Hematopoietic multipotent progenitor cell (in vitro differentiated cells): ENCODE data around the gene TRMT2A. TPM values are rescaled to one million over a fixed set of nuclear protein-coding genes. Genes with fewer than 3 reads are reported as not detected.

Source experiments
- DNase-seq, 3 donors: peaks; one replicate each; pipeline ENCODE4 v3.0.0-alpha.2; 2011 to 2015; ENCODE audit warnings: low read depth in 2 of 3, low spot score in 2 of 3
- small RNA-seq: library from RNA; depleted of rRNA; stranded (forward); fragments of <200 nt; gene quantifications from one replicate; pipeline ENCODE3, GENCODE V24; 2012
- total RNA-seq: library from RNA; depleted of rRNA; stranded (reverse); fragments of >200 nt; gene quantifications from one replicate; pipeline ENCODE4 v1.2.3, GENCODE V29; 2012

Gene TRMT2A
- total RNA-seq, 1 donor = 87.0 TPM

GRCh38 chr22:20066617-20067383 lies 50.2 kb downstream of the TRMT2A start:
- no peak for DNase-seq

- DNase-seq = no peak
These were observed 51.0 kb downstream of the TRMT2A start for GRCh38 chr22:20065896-20066616.

GRCh38 chr22:20064545-20065262 lies 52.3 kb downstream of the TRMT2A start:
- DNase-seq = no peak

GRCh38 chr22:20064140-20064480 lies 52.9 kb downstream of the TRMT2A start:
- no peak for DNase-seq

GRCh38 chr22:20063271-20064139 lies 53.5 kb downstream of the TRMT2A start:
- no peak for DNase-seq

- no peak for DNase-seq
These were observed 54.3 kb downstream of the TRMT2A start for GRCh38 chr22:20062766-20063083.

GRCh38 chr22:20062043-20062765 lies 54.8 kb downstream of the TRMT2A start:
- DNase-seq = no peak

Small RNA genes lying within 50 kb of the gene (small RNA-seq; reads per million reads assigned to genes)
- gene MIR6816 (not detected), gene RF00017 (not detected), gene RF00599 (not detected)

Other genes starting within 250 kb of the TRMT2A start
- 416 TPM for gene COMT, start 175.5 kb downstream of the TRMT2A start, total RNA-seq
- 31.5 TPM for gene TXNRD2, start 175.4 kb downstream of the TRMT2A start, total RNA-seq
- 60.9 TPM for gene ARVCF, start 100.4 kb downstream of the TRMT2A start, total RNA-seq
- gene TANGO2, start 96.1 kb downstream of the TRMT2A start, total RNA-seq = 63.6 TPM
- gene DGCR8, start 37.0 kb downstream of the TRMT2A start, total RNA-seq = 29.6 TPM
- gene RANBP1, start 1.1 kb downstream of the TRMT2A start, total RNA-seq = 90.5 TPM
- 29.6 TPM for gene ZDHHC8, start 14.6 kb upstream of the TRMT2A start, total RNA-seq
- gene CCDC188, start 33.8 kb upstream of the TRMT2A start, total RNA-seq = 1.6 TPM
- 8.9 TPM for gene RTN4R, start 151.1 kb upstream of the TRMT2A start, total RNA-seq
- 52.8 TPM for gene DGCR6L, start 202.8 kb upstream of the TRMT2A start, total RNA-seq